ENCODE data around the gene PLXNB2.

PLXNB2 gene

DNA sequence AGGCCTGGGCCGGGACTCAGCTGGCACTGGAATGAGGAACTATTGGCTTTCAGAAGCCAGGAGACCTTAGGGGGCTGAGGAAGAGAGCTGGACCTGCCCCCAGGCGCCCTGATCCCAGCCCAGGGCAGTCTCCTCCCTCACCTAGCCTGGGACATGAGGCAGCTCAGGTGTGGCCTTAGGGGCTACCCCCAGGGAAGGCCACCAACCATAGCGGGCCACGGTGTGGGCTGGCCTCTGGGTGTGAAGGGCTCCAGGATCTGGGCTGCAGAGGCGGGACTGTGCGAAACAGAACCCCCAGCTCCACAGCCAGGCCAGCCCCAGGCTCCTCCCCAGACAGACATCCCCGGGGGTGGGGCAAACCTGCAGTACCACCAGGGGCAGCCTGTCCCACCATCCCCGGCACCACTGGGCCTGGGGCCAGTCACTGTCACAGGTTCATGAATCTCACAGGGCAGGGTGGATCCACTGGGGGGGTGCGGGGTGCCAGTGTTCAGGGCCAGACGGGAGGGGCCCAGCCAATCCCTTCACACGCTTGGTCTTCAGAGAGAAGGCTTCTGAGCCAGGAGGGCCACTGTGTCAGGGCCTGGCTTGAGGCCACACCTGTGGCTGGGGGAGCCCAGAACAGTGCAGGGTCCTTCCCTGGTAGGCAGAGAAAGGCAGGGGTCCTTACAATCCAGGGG lies 3.5 kb downstream of the PLXNB2 start:
- H3K27me3 ChIP-seq (ENCODE audit: insufficient read depth, poor library complexity, severe bottlenecking) = no peaks in the 10 kb centered on the region
- TF ChIP-seq, protein P1, sequence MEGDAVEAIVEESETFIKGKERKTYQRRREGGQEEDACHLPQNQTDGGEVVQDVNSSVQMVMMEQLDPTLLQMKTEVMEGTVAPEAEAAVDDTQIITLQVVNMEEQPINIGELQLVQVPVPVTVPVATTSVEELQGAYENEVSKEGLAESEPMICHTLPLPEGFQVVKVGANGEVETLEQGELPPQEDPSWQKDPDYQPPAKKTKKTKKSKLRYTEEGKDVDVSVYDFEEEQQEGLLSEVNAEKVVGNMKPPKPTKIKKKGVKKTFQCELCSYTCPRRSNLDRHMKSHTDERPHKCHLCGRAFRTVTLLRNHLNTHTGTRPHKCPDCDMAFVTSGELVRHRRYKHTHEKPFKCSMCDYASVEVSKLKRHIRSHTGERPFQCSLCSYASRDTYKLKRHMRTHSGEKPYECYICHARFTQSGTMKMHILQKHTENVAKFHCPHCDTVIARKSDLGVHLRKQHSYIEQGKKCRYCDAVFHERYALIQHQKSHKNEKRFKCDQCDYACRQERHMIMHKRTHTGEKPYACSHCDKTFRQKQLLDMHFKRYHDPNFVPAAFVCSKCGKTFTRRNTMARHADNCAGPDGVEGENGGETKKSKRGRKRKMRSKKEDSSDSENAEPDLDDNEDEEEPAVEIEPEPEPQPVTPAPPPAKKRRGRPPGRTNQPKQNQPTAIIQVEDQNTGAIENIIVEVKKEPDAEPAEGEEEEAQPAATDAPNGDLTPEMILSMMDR (IDR thresholded peaks at IDR 0.05; ENCODE audit: poor library complexity, severe bottlenecking) = no peak
- H3K4me1 ChIP-seq (ENCODE audit: insufficient read depth, poor library complexity, severe bottlenecking) = peaks cover 50% of the 10 kb centered on the region
- no peak overlapping the region for H3K4me3 ChIP-seq (ENCODE audit: severe bottlenecking)
- peak overlapping the region; percentile 99 for H3K27ac ChIP-seq (ENCODE audit: poor library complexity, severe bottlenecking)
- H3K9me3 ChIP-seq (ENCODE audit: severe bottlenecking) = no peaks in the 10 kb centered on the region
- H3K36me3 ChIP-seq (ENCODE audit: low read depth) = peaks cover 15% of the 10 kb centered on the region
- ATAC-seq (ENCODE audit: low read depth) = peak; percentile 28
- no peak for DNase-seq (ENCODE audit: low spot score)

DNA sequence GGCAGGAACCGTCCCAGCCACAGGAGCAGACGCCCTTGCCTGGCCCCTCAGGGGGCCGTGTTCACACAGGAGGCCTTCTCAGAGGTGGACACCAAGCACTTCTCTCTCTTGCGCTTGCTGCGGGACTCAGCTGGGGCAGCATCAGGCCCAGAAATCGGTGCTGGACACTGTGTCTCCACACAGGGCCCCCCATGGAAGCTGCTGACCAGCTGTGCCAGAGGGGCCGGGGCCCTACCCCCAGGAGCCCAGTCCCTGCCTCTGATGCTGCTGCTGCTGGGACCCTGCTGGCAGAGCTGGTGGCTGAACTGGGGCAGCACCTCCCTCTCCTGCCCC lies 4.0 kb downstream of the PLXNB2 start:
- no peak overlapping the region for H3K4me3 ChIP-seq (ENCODE audit: severe bottlenecking)
- H3K9me3 ChIP-seq (ENCODE audit: severe bottlenecking) = no peaks in the 10 kb centered on the region
- TF ChIP-seq, protein P1 (IDR thresholded peaks at IDR 0.05; ENCODE audit: poor library complexity, severe bottlenecking) = no peak
- peaks cover 50% of the 10 kb centered on the region for H3K4me1 ChIP-seq (ENCODE audit: insufficient read depth, poor library complexity, severe bottlenecking)
- peak overlapping the region; percentile 99 for H3K27ac ChIP-seq (ENCODE audit: poor library complexity, severe bottlenecking)
- no peaks in the 10 kb centered on the region for H3K27me3 ChIP-seq (ENCODE audit: insufficient read depth, poor library complexity, severe bottlenecking)
- DNase-seq (ENCODE audit: low spot score) = no peak
- no peak for ATAC-seq (ENCODE audit: low read depth)
- H3K36me3 ChIP-seq (ENCODE audit: low read depth) = peaks cover 20% of the 10 kb centered on the region

DNA sequence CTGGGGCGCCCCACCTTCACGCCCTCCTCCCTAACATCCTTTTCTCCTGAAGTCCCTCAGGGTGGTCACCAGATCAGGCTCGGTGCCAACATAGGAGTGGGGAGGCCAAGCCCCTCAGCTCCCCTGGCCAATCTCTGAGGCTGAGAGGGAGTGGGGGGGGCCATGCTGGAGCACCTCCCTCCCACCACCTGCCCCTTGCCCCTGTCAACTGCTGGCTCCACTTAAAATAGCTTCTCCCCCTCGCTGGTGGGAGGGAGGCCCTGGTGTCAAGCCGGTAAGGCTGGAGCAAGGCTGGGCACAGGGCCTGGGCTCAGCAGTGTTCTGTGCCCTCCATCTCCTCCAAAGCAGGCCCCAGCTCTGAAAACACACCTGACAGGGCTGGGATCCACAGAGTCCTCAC lies 4.9 kb downstream of the PLXNB2 start:
- DNase-seq (ENCODE audit: low spot score) = no peak
- Histone ChIP-seq H3K9me3 (ENCODE audit: severe bottlenecking) (no peaks in the 10 kb centered on the region), H3K36me3 (ENCODE audit: low read depth) (peaks cover 20% of the 10 kb centered on the region), H3K27ac (ENCODE audit: poor library complexity, severe bottlenecking) (peak overlapping the region; percentile 99), H3K4me3 (ENCODE audit: severe bottlenecking) (no peak overlapping the region), H3K27me3 (ENCODE audit: insufficient read depth, poor library complexity, severe bottlenecking) (no peaks in the 10 kb centered on the region), H3K4me1 (ENCODE audit: insufficient read depth, poor library complexity, severe bottlenecking) (peaks cover 50% of the 10 kb centered on the region)
- TF ChIP-seq, protein P1 (IDR thresholded peaks at IDR 0.05; ENCODE audit: poor library complexity, severe bottlenecking) = no peak
- ATAC-seq (ENCODE audit: low read depth) = no peak

DNA sequence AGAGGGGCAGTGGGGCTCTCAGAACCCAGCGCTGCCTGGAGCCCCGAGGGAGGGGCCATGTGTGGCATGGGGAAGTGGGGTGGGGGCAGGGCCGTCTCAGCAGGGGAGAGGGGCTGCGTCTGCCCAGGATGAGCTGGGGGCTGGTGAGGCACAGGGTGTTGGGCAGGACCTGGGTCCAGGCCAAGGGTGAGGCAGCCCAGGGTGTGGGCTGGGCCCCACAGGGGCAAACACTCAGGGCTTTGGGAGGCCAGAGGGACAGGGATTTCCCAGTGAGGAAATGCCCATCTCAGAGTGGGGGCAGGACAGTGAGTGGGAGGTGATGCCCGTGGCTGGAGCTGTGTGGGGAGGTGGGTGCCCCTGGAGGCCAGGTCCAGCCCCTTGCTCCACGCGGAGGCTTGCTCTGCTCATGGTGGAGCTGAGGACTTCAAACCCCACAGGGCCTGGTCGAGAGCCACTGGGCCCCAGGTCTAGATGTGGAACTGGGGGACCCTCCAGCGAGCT lies 5.4 kb downstream of the PLXNB2 start:
- Histone ChIP-seq H3K36me3 (ENCODE audit: low read depth) (peaks cover 20% of the 10 kb centered on the region), H3K27me3 (ENCODE audit: insufficient read depth, poor library complexity, severe bottlenecking) (no peaks in the 10 kb centered on the region), H3K9me3 (ENCODE audit: severe bottlenecking) (no peaks in the 10 kb centered on the region), H3K27ac (ENCODE audit: poor library complexity, severe bottlenecking) (peak overlapping the region; percentile 99), H3K4me1 (ENCODE audit: insufficient read depth, poor library complexity, severe bottlenecking) (peaks cover 50% of the 10 kb centered on the region), H3K4me3 (ENCODE audit: severe bottlenecking) (no peak overlapping the region)
- TF ChIP-seq, protein P1 (IDR thresholded peaks at IDR 0.05; ENCODE audit: poor library complexity, severe bottlenecking) = no peak
- DNase-seq (ENCODE audit: low spot score) = no peak
- peak; percentile 13; the same call in 1 of the 3 replicates for ATAC-seq (ENCODE audit: low read depth)

DNA sequence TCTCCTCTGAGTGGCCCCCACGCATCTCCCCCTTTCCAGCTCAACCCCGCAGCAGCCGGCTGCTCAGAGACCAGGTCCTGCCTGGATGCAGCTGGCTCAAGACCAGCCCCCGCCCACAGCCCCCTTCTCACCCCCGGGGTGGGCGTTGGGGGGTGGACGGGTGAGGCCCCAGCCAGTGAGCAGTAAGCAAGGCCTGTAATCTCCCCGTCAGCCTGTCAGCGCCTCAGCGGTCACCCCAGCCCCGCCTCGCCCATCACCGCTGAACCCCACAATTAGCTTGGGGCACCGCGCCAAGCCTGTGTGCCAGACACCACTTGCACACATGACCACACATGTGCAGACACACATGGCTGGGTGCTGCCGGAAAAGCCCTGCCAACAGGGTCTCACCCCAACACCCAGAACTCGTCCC lies 5.9 kb downstream of the PLXNB2 start:
- Histone ChIP-seq H3K27ac (ENCODE audit: poor library complexity, severe bottlenecking) (peak overlapping the region; percentile 99), H3K36me3 (ENCODE audit: low read depth) (peaks cover 20% of the 10 kb centered on the region), H3K9me3 (ENCODE audit: severe bottlenecking) (no peaks in the 10 kb centered on the region), H3K4me3 (ENCODE audit: severe bottlenecking) (no peak overlapping the region), H3K4me1 (ENCODE audit: insufficient read depth, poor library complexity, severe bottlenecking) (peaks cover 50% of the 10 kb centered on the region), H3K27me3 (ENCODE audit: insufficient read depth, poor library complexity, severe bottlenecking) (no peaks in the 10 kb centered on the region)
- TF ChIP-seq, protein P1 (IDR thresholded peaks at IDR 0.05; ENCODE audit: poor library complexity, severe bottlenecking) = no peak
- ATAC-seq (ENCODE audit: low read depth) (no peak), DNase-seq (ENCODE audit: low spot score) (no peak)
